Measurements from ENCODE around the gene PROS1. TPM values are rescaled to one million over a fixed set of nuclear protein-coding genes. Genes with fewer than 3 reads are reported as not detected.

PROS1 gene
- polyA plus RNA-seq, 1 of the 3 experiments (the other 2 are of a cell fraction), result 9.1 TPM

GRCh38 chr3:93962798-93963197 is 10.9 kb downstream of the PROS1 start (continued):
- TF ChIP-seq, protein P1, sequence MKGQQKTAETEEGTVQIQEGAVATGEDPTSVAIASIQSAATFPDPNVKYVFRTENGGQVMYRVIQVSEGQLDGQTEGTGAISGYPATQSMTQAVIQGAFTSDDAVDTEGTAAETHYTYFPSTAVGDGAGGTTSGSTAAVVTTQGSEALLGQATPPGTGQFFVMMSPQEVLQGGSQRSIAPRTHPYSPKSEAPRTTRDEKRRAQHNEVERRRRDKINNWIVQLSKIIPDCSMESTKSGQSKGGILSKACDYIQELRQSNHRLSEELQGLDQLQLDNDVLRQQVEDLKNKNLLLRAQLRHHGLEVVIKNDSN (IDR thresholded peaks at IDR 0.05; ENCODE audit: borderline replicate concordance, low read depth), result no peak
- TF ChIP-seq PBX3 (IDR thresholded peaks at IDR 0.05), result no peak
- TF ChIP-seq SMC3 (IDR thresholded peaks at IDR 0.05; ENCODE audit: low read depth, low read length), result no peak

- no peaks in the 10 kb centered on the region for H3K9me2 ChIP-seq
- no peaks in the 10 kb centered on the region for H3K9me3 ChIP-seq
- no peaks in the 10 kb centered on the region for H4K20me1 ChIP-seq (ENCODE audit: insufficient read depth)
- DNase-seq, result no peak
- no peaks in the 10 kb centered on the region for H3K36me3 ChIP-seq (replicated peaks in 1 of 2; ENCODE audit: control insufficient read depth in 1 of 2, insufficient read depth in 2 of 2, low read length in 1 of 2)
- no peak overlapping the region for H3K4me2 ChIP-seq
- no peak overlapping the region for H2AFZ ChIP-seq (ENCODE audit: low read depth)
- ChIA-PET CTCF (interaction anchor here (1.5 kb wide), 1 partner anchor 12 kb away, joined by 6 read pairs; the partner anchor contains the start of gene PROS1), POLR2A (no interaction called here)
- no peak overlapping the region for H3K4me3 ChIP-seq (ENCODE audit: low read depth in 2 of 2, low read length in 1 of 2)
- no peaks in the 10 kb centered on the region for H3K4me1 ChIP-seq (ENCODE audit: control insufficient read depth in 1 of 2, insufficient read depth in 2 of 2, low read depth in 1 of 2, low read length in 1 of 2)
- no peaks in the 10 kb centered on the region for H3K79me2 ChIP-seq (ENCODE audit: insufficient read depth)
- no peak overlapping the region for H3K27ac ChIP-seq (ENCODE audit: low read depth in 2 of 2, low read length in 1 of 2)
- WGBS (ENCODE audit: low lambda C conversion rate), result 81% methylated on average over 1 of the region's 1 CpG
- no peaks in the 10 kb centered on the region for H3K27me3 ChIP-seq (ENCODE audit: insufficient read depth)
- H3F3A ChIP-seq (replicated peaks; ENCODE audit: insufficient read depth), result no peaks in the 10 kb centered on the region
- H3K9ac ChIP-seq, result no peak overlapping the region
- TF ChIP-seq PBX3 (IDR thresholded peaks at IDR 0.05) (no peak), NRF1 (IDR thresholded peaks at IDR 0.05; ENCODE audit: low read depth, low read length) (no peak)
Observed at GRCh38 chr3:93961489-93961888, 12.2 kb downstream of the PROS1 start.

DNA sequence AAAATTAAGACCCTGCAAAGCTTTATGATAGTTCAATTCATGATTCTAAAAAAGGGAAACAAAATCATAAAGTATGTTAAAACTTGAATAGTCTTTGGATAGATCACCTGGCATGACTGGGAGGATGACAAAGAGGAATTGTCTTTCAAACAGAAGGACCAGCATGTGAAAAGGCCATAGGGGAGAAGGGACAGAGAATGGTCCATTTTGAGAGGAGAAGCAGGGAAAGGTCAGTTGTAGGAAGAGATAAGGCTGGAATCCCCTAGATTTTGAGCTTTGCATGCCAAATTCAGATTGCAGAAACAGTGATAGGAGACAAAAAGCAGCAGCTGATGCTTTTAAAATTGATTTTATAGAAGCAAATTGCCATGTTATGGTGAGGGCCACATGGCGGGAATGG is 12.7 kb downstream of the PROS1 start:
- Histone ChIP-seq H3K9me2 (no peaks in the 10 kb centered on the region), H3K4me2 (no peak overlapping the region), H3K4me3 (ENCODE audit: low read depth in 2 of 2, low read length in 1 of 2) (no peak overlapping the region), H4K20me1 (ENCODE audit: insufficient read depth) (no peaks in the 10 kb centered on the region), H3K9ac (no peak overlapping the region), H3K79me2 (ENCODE audit: insufficient read depth) (no peaks in the 10 kb centered on the region), H3K4me1 (ENCODE audit: control insufficient read depth in 1 of 2, insufficient read depth in 2 of 2, low read depth in 1 of 2, low read length in 1 of 2) (no peaks in the 10 kb centered on the region), H3K27ac (ENCODE audit: low read depth in 2 of 2, low read length in 1 of 2) (no peak overlapping the region), H2AFZ (ENCODE audit: low read depth) (no peak overlapping the region), H3K36me3 (replicated peaks in 1 of 2; ENCODE audit: control insufficient read depth in 1 of 2, insufficient read depth in 2 of 2, low read length in 1 of 2) (no peaks in the 10 kb centered on the region), H3K27me3 (ENCODE audit: insufficient read depth) (no peaks in the 10 kb centered on the region), H3F3A (replicated peaks; ENCODE audit: insufficient read depth) (no peaks in the 10 kb centered on the region), H3K9me3 (no peaks in the 10 kb centered on the region)
- DNase-seq, result no peak
- WGBS (ENCODE audit: low lambda C conversion rate), result 69% methylated on average over 1 of the region's 1 CpG
- ChIA-PET CTCF (interaction anchor here (1.4 to 1.5 kb wide), 2 partner anchors 12 kb away, joined by 4 to 6 read pairs; partner anchors contain the start of gene PROS1), POLR2A (no interaction called here)
- TF ChIP-seq CHD2 (IDR thresholded peaks at IDR 0.05; ENCODE audit: low read length, partially characterized antibody), result no peak
- TF ChIP-seq TEAD4 (IDR thresholded peaks at IDR 0.05; ENCODE audit: borderline replicate concordance, insufficient read depth), result no peak
- no peak for TF ChIP-seq ELF1 (IDR thresholded peaks at IDR 0.05)
- TF ChIP-seq GATA2 (CRISPR knock-in tag; IDR thresholded peaks at IDR 0.05), result no peak
- no peak for TF ChIP-seq POLR2AphosphoS5 (IDR thresholded peaks at IDR 0.05; ENCODE audit: low read depth, low read length)
- no peak for TF ChIP-seq CTCF (IDR thresholded peaks at IDR 0.05)
- no peak for TF ChIP-seq RFX5 (IDR thresholded peaks at IDR 0.05; ENCODE audit: low read length)
- TF ChIP-seq, protein P2, sequence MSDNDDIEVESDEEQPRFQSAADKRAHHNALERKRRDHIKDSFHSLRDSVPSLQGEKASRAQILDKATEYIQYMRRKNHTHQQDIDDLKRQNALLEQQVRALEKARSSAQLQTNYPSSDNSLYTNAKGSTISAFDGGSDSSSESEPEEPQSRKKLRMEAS (IDR thresholded peaks at IDR 0.05; ENCODE audit: low read depth), result no peak
- no peak for TF ChIP-seq MXI1 (IDR thresholded peaks at IDR 0.05; ENCODE audit: low read depth, low read length)
- no peak for TF ChIP-seq ZBTB33 (IDR thresholded peaks at IDR 0.05; ENCODE audit: borderline replicate concordance, low read depth)
- TF ChIP-seq SIN3A (IDR thresholded peaks at IDR 0.05; ENCODE audit: borderline replicate concordance, low read depth, low read length), result no peak
- TF ChIP-seq TAF1 (IDR thresholded peaks at IDR 0.05; ENCODE audit: borderline replicate concordance, low read depth, low read length), result no peak
- no peak for TF ChIP-seq NFIC (IDR thresholded peaks at IDR 0.05; ENCODE audit: borderline replicate concordance)
- no peak for TF ChIP-seq FOSL2 (IDR thresholded peaks at IDR 0.05; ENCODE audit: borderline replicate concordance, low read depth)
- no peak for TF ChIP-seq EP300 (IDR thresholded peaks at IDR 0.05; ENCODE audit: borderline replicate concordance in 1 of 2, low read depth in 1 of 2, low read length in 1 of 2)
